ENCODE data around the gene ETF1.
"Not testable (repeated sequence)": the region's sequence is repeated elsewhere in the genome, so short reads cannot be mapped to it uniquely, and the experiment has no call there.

The ETF1 gene

DNA sequence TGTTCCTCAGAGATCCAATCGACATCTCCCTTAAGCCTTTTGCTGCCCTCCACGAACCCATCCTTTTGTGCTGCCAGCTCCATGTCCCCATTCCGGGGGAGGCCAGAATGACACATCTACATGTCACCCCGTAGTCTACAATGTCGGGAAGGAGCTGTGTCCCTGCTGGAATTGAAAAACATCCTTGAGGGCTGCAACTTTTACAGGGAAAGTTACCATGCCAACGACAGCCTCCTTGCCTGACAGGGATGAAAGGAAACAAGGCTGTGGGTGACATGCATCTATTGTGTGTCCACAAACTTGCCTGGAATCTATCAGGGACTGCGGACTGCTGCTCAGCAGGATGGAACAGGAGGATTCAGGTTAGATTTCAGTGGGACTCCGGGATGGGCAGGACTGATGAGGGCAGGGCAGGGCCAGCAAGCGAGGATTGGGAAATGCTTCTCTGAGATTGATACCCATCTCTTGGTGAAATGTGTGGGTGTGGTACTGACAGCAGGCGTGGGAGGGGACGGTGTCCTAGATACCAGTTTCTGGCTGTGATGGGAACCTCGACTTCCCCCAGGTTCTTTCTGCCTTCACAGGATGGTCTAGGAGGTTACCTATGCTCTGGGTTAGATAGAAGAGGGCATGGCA lies 52.3 kb downstream of the ETF1 start:
- no peak for DNase-seq (ENCODE audit: low read depth)

GRCh38 chr5:138489683-138490061 lies 53.4 kb downstream of the ETF1 start:
- DNase-seq (ENCODE audit: low read depth), result no peak

- no peak for DNase-seq (ENCODE audit: low read depth)
Observed at GRCh38 chr5:138488481-138488945, 54.5 kb downstream of the ETF1 start.

DNA sequence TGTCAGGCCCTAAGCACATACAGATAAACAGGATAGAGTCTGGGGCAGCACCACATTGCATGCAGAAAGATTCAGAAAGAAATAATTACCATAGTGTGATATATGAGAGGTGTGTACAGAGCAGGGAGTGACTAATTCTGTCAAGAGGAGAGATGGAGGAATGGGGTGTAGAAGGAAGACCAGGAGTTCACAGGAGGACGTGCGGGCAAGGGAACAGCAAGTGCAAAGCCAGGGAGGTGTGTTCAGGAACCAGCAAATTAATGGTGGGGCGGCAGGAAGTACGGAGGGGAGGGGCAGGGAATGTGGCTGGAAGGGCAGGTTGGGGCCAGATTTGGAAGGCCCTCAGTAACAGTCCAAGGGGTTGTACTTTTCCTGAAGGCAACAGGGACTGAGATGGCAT lies 60.4 kb downstream of the ETF1 start:
- no peak for DNase-seq (ENCODE audit: low read depth)

- DNase-seq (ENCODE audit: low read depth), result no peak
Observed at GRCh38 chr5:138476918-138477317, 66.1 kb downstream of the ETF1 start.

DNA sequence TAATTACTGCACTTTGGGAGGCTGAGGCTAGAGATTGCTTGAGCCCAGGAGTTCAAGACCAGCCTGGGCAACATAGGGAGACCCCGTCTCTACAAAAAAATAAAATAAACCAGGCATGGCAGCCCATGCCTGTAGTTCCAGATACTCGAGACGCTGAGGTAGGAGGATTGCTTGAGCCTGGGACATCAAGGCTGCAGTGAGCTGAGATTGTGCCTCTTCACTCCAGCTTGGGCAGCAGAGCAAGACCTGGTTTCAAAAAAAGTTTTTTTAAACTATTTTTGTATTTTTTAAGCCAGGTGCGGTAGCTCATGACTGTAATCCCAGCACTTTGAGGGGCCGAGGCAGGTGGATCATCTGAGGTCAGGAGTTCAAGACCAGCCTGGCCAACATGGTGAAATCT lies 69.9 kb downstream of the ETF1 start:
- not testable (repeated sequence) for DNase-seq (ENCODE audit: low read depth)

- DNase-seq (ENCODE audit: low read depth), result no peak
Observed at GRCh38 chr5:138472353-138472752, 70.7 kb downstream of the ETF1 start.

- no peak for DNase-seq (ENCODE audit: low read depth)
Observed at GRCh38 chr5:138471052-138471361, 72.0 kb downstream of the ETF1 start.

GRCh38 chr5:138470322-138471051 lies 72.5 kb downstream of the ETF1 start:
- no peak for DNase-seq (ENCODE audit: low read depth)

GRCh38 chr5:138469540-138470321 lies 73.3 kb downstream of the ETF1 start:
- no peak for DNase-seq (ENCODE audit: low read depth)

DNA sequence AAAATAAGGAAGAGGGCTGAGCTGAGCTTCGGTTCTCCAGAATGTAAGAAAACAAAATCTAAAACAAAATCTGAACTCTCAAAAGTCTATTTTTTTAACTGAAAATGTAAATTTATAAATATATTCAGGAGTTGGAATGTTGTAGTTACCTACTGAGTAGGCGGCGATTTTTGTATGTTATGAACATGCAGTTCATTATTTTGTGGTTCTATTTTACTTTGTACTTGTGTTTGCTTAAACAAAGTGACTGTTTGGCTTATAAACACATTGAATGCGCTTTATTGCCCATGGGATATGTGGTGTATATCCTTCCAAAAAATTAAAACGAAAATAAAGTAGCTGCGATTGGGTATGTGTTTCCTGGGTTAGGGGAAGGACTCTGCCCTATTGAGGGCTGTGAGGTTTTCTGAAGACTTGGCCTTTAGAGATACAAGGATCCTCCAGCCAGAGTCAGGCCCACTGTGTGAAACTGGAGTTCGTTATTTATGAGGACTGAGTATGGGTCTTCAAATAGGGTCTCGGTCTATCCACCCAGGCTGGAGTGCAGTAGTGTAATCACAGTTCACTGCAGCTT lies 74.0 kb downstream of the ETF1 start:
- no peak for DNase-seq (ENCODE audit: low read depth)

DNA sequence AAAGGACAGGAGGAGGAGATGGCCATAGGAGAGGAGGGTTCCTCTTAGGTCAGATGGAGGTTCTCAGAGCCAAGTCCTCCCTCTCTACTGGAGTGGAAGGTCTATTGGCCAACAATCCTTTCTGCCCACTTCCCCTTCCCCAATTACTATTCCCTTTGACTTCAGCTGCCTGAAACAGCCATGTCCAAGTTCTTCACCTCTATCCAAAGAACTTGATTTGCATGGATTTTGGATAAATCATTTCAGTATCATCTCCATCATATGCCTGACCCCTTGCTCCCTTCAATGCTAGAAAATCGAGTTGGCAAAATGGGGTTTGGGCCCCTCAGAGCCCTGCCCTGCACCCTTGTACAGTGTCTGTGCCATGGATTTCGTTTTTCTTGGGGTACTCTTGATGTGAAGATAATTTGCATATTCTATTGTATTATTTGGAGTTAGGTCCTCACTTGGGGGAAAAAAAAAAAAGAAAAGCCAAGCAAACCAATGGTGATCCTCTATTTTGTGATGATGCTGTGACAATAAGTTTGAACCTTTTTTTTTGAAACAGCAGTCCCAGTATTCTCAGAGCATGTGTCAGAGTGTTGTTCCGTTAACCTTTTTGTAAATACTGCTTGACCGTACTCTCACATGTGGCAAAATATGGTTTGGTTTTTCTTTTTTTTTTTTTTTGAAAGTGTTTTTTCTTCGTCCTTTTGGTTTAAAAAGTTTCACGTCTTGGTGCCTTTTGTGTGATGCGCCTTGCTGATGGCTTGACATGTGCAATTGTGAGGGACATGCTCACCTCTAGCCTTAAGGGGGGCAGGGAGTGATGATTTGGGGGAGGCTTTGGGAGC lies 74.7 kb downstream of the ETF1 start:
- no peak for DNase-seq (ENCODE audit: low read depth)

DNA sequence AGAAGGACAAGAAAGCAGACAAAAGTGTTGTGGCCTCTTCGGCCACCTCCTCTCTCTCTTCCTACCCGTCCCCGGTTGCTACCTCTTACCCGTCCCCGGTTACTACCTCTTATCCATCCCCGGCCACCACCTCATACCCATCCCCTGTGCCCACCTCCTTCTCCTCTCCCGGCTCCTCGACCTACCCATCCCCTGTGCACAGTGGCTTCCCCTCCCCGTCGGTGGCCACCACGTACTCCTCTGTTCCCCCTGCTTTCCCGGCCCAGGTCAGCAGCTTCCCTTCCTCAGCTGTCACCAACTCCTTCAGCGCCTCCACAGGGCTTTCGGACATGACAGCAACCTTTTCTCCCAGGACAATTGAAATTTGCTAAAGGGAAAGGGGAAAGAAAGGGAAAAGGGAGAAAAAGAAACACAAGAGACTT lies 75.3 kb downstream of the ETF1 start:
- no peak for DNase-seq (ENCODE audit: low read depth)

- no peak for DNase-seq (ENCODE audit: low read depth)
Observed at GRCh38 chr5:138466900-138467710, 75.9 kb downstream of the ETF1 start.

- no peak for DNase-seq (ENCODE audit: low read depth)
Observed at GRCh38 chr5:138466125-138466899, 76.7 kb downstream of the ETF1 start.

- DNase-seq (ENCODE audit: low read depth), result peak; percentile 90
Observed at GRCh38 chr5:138465261-138466124, 77.5 kb downstream of the ETF1 start, which contains the start of gene EGR1. Gene EGR1, plus strand, starts transcription at chr5:138465479. Its CDS starts 283 bp downstream, at chr5:138465762.

DNA sequence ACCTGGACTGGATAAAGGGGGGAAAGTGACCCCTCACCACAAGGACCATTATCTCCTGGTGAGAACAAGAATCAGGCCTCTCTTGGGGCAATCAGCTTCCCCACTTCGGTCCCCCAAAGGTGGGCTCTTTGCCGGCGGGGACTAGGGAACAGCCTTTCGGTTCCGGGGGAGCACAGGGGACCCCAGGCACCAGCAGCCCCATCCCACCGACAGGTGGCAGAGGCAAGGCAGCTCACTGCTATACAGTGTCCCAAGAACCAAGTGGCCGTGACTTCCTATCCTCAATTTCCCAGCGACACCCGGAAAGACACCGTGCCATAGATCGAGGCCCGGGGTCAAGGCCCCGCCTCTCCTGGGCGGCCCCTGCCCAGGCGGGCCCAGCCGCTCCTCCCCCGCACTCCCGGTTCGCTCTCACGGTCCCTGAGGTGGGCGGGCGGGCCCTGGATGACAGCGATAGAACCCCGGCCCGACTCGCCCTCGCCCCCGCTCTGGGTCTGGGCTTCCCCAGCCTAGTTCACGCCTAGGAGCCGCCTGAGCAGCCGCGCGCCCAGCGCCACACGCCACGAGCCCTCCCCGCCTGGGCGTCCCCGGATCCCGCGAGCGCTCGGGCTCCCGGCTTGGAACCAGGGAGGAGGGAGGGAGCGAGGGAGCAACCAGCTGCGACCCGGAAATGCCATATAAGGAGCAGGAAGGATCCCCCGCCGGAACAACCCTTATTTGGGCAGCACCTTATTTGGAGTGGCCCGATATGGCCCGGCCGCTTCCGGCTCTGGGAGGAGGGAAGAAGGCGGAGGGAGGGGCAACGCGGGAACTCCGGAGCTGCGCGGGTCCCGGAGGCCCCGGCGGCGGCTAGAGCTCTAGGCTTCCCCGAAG lies 78.4 kb downstream of the ETF1 start:
- peak; percentile 89 for DNase-seq (ENCODE audit: low read depth)

- peak; percentile 90 for DNase-seq (ENCODE audit: low read depth)
Observed at GRCh38 chr5:138464008-138464387, 79.0 kb downstream of the ETF1 start.

Measured in stimulated activated CD8-positive, alpha-beta memory T cell treated with anti-CD3 and anti-CD28 coated beads, Interleukin-4, amount 100 ng/mL, for 24 hours (primary cell).